CD4-positive, alpha-beta T cell treated with Interleukin-15 for 1 hour (primary cell): ENCODE results near the gene WDR48.
A peak's percentile ranks its signal among the peaks of the same experiment; 100 is the strongest.

Source experiments
- DNase-seq: peaks from one replicate; pipeline ENCODE4 v3.0.0-alpha.2; 2020

Gene WDR48

DNA sequence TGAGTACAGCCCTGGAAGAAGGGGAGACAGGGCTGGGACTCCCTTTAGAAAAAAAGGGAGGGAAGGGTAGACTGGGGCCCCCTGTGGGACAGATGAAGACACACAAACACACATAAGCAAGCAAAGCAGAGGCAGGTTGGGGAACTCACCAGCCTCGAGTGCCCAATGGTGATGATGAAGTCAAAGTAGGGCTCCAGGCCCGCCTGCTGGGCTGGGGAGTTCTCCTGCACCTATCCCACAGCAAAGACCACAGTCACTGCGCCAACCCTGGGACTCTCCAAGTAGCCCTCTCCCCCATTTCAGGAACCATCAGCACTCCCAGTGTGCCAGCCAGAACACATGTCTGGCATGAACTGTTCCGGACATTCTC, 51.5 kb downstream of the WDR48 start:
- no peak for DNase-seq

DNA sequence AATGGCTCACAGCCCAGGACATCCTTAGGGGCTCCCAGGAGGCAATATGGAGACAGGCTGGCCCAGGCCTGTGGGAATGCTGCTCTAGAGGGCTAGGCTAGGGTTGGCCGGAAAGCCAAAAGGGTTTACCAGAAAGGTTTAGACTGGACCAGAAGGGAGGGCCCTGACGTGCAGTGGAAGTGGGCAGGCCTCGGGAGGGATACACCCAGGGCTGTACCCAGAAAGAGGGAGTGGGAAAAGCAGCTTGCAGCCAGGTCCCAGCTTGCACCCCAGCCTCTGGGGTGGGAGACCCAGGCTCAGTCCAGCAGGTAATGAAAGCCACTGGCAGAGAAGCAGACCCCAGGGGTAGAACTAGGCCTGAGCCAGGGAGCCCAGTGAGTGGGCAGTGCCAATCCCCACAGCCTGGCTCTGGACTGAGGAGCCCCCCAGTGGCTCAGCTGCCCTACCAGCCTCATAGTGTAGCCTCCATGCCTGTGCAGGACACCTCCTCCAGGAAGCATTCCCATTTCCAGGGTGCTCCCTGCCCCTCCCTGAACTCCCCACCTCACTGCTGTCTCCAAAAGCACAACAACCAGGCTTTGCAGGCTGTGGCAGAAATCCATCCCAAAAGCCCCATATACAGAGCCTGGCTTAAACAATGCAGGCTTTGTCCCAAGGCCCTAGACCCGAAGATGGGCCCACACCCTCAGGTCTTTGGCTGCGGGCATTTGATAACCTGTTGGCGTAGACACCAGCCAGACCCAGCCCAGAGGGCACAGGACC, 52.2 kb downstream of the WDR48 start:
- DNase-seq, result no peak

DNA sequence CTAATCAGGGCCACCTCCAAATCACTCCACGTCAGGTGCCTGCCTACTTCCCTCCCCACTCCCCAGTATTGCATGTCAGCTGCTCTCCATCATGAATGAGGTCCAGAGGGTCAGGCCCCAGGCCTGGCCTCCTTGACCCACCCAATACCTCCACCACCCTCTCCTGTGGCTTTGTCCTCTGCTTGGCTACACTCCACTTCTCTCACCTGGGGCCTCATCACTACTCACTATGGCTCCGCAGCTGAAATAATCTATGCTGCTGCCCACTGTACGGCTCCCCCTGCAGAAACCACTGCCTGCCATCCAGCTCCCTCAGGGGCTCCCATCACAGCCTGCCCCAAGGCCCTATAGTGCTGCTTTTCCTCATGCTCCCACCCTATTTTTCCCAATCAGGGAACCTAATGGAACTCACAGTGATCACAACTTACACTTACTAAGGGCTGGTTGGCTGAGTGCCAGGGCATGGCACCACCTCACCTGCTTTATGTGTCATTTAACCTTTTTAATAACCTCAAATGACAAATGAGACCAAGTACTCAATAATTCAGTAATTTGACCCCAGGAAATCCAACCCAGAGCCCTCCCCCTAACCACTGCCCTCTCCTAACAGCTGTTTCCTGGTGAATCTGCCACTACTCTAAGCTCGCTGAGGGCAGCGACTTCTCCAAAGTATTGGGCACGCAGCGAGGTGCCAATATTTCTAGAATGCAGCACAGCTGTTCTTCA, 53.3 kb downstream of the WDR48 start:
- no peak for DNase-seq

DNA sequence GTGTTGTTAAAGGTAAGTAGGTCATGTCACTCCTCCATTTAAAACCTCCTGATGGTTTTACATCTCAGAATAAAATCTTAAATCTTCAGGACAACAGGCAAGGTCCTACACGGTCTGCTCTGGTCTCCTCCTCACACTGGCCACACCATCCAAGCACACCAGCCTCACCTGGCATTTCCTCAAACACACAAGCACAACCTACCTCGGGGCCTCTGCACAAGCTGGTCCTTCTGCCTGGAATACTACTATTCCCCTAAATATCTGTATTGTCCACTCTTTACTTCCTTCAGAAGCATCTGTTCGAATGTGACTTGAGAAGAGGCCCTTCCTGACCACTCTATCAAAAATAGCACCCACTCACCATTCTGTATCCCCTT, 53.9 kb downstream of the WDR48 start:
- no peak for DNase-seq

DNA sequence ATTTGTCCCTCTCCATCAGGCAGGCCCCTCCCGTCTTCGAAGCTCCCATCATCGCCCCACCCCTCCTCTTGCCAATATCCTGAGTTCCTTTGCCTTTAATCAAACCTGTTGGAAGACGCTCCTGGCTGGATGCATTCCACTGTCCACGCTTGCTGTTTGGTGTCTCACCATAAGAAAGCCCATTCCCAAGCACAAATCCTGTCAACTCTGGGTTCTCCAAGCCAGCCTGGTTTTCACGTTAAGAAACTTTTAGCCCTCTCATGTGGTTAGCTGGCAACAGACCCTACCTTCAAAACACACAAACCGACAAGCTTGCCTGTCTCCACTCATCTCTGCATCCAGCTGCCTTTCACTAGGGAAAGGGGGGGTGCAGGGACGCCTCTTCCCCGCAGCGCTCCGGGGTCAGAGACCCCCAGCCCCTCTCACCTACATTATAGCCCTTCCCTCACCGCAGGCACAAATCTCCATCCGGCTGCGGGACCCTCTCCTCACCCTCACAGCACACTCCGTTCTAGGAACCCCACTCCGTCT, 54.5 kb downstream of the WDR48 start:
- no peak for DNase-seq

DNA sequence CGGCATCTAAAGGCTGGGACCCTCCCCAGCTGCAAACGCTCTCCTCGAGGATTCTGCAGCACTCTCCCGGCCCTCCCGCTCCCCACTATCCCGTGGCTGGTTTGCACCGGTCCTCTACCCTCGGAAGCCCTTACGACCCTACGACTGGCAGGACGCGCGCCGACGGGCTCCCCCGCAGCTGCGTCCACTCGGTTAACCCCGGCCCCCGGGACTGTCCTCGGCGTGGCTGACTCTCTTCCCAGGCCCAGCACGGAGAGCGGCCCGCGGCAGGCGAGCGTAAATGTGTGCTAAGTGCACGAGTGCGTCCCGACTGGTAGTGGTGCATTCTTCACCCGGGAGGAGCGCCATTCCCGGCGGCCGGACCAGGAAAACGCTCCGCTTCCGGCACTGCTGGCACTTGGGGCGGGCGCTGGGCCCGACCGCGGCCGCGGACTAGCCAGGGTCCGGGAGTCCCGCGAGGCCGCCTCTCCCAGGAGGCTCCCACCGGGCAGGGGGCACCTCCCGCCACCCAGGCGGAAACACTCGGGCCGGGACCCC, 55.1 kb downstream of the WDR48 start:
- DNase-seq, result no peak

DNA sequence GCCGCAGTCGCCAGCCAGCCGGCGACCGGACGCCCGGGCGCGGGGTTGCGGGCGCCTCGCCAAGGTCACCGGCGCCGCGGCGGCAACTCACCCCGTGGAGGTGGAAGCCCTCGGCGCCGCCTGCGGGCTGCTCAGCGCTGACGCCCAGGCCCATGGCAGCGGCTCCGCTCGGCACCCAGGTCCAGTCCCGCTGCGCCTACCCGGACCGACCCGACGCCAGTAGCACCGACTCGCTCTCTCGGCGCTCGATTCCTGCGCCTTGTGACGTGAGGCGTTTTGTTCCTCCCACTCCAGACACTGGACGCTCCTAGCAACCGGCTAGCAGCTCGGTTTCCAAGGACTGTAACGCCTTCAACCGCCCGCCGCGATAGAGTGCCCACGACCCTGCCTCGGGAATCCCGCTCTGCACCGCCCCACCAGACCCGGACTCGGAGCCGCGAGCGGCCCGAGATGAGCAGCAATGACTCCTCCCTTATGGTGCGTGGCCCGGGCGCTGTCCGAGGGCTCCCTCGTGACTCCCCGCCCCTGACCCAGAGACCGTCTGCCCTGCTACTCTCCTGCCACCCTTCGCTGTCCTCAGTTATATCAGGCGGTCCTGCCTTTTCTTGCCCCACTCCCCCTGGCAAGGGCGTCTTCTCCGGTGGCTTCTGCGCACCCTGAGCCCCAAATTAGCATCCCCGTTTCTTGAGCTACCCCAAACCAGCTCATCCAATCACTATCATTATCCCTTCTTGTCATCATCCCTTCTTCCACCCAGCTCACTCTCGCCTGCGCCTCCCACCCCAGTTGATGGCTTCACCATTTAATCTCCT, 55.8 kb downstream of the WDR48 start, which contains the start of the genes GORASP1 and TTC21A:
Gene GORASP1, minus strand, starts transcription at position 240 of the 812 bp plus-strand sequence. Its CDS starts 86 bp downstream, at position 154.
Gene TTC21A, plus strand, starts transcription at position 293 of the 812 bp plus-strand sequence. Its CDS starts 158 bp downstream, at position 451.
- DNase-seq, result peak; percentile 87

DNA sequence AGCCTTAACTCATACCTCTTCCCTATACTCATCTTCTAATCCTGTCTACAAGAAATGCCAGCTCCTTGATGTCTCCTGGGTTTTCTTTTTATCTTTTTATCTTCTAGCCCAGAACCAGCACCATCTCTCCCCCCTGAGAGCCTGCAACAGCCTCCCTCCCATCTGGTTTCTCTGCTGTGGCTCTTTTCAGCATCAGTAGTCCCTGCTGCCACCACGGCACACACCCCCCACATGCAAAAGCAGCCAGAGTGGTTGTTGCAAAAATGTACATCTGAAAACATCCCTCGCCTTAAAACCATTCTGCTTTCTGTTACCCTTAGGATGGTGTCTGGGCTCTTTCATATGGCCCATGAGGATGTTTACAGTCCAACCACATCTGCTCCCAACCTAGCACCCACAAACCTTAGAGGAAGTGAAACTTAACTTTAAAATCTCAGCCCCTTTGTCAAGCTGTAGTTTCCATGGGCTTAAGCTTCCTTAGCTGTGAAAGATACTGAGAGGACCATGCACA, 56.4 kb downstream of the WDR48 start:
- peak; percentile 53 for DNase-seq

DNA sequence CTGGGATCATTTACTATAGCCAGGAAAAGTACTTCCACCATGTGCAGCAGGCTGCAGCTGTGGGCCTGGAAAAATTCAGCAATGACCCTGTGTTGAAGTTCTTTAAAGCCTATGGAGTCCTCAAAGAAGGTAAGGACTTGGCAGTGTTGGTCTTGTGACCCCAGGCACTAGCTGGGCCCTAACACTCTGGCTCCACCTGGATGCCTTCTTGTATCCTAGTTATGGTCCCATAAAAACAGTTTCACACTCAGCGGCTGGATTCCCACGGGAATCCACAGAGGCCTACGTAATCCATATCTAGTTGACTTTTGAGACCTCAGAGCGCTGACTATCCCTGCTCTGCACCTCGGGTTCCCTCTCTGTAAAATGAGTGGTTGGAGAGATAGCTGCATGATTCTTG, 57.3 kb downstream of the WDR48 start:
- no peak for DNase-seq

DNA sequence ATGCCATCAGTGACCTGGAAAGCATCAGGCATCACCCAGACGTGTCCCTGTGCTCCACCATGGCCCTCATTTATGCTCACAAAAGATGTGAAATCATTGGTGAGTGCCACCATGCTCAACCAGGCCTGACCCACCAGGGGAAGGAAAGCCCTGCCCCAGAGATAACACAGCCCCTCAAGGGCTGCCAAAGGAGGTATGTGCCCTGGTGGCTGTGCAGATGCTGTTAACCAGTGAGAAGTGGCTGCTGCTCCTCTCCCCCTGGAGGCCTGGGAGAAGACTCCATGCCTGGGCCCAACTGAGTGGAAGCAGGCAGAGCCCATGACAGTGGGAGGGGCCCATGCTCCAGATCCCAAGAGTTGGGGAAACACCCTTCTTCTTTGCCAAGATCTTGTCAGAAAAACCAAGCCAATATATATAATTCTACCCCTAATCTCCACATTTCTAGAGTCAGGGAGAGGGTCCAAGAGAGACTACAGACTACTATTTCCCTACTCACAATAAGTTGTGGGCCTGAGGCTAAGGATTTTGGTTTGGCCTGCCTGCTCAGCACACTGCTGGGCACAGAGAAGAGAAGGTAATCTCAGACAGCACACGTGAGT, 58.3 kb downstream of the WDR48 start:
- DNase-seq, result no peak

DNA sequence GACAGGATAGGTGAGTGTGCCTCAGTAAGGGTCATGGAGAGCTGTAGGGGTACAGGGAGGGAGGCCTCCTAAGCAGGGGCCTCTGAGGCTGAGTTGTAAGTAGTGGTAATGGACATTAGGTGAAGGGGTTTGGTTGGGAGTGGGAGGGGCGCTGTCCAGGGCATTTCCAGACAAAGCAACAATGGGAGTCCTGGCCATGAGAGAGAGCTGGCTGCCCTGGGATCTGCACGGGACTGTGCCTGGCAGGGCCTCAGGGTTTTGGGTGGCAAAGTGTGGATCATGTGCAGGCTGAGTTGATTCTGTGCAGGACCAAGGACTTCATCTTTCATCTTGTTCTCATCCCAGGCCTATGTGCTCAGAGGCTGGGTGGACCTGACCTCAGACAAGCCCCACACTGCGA, 60.3 kb downstream of the WDR48 start:
- DNase-seq, result no peak

DNA sequence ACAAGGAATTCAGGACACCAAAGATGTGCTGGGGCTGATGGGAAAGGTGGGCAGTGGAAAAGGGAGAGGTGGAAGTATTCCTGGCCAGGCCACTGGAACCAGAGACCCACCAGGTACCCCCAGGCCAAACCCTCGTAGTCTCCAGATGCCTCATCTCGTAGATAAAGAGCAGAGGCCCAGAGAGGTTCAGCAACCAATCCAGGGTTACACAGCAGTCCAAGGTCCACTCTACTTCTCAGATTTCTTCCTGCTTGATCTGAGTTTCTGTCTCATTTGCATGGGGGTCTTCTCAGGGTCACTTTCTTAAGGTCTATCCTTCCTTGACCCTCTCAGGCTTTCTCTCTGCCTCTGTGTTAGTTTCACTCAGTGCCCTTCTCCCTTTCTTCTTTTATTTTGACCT, 60.7 kb downstream of the WDR48 start:
- DNase-seq, result no peak

DNA sequence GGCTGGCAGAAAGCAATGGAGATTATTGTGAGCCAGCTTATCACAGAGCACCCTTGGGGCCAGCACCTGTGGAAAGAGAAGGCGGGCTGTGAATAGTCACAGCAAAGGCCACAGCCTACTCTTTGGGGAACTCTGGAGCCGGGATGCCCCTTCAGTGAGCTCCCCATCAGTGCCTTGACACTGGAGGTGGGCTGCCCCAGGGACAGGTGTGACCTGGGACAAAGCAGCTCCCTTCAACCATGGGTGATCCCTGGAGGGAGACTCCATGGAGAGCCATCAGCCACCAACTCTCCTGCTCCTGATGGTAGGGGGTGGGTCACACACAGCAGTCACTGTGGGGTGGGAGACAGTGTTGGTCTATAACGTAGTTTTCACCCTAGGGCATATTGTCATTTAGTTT, 61.5 kb downstream of the WDR48 start:
- no peak for DNase-seq

DNA sequence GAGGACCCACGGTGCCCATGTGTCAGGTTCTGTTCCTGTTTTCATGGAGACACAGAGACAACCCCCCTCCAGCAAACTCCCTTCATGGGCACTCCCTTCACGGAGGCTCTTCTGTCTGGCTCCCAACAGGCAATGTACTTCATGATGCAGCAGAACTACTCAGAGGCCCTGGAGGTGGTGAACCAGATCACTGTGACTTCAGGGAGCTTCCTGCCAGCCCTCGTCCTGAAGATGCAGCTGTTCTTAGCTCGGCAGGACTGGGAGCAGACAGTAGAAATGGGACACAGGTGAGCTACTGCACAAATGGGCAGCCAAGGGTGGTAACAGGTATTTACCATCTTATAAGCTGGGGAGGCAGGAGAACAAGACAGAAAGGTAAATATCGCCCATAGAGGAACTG, 62.6 kb downstream of the WDR48 start:
- DNase-seq, result no peak

DNA sequence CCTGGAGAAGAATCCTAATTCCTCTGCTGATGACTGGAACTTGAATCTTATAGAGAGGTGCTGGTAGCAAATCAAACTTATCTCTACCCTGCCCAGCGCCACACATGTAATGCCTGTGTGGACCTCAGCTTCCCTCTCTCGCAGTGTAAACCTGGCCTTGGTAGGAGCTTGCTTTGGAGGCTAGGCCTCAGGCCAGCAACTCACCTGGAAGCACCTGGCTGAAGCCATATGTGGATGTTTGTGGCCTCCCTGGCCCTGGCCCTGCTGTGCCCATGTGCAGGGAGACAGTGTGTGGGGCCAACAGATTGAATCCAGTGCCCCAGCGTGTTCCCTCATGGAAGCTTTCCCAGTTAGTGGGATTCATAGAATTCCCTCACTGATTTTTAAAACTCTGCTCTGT, 64.1 kb downstream of the WDR48 start:
- no peak for DNase-seq

DNA sequence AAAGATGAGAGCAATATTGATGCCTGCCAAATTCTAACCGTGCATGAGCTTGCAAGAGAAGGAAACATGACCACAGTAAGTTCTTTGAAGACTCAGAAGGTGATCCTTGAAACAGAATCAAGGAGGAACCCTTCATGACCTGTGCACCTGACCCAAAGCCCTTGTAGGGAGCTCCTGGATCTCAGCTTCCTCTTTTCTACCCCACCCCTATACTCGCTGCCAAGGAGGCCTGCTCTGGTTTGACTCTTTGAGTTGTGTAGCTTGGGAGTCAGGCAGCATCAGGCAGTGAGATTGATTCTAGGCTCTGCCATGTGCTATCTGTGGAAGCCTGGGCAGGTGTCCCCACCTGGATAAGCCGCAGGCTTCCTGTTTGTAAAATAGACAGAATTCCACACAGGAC, 66.3 kb downstream of the WDR48 start:
- DNase-seq, result no peak

DNA sequence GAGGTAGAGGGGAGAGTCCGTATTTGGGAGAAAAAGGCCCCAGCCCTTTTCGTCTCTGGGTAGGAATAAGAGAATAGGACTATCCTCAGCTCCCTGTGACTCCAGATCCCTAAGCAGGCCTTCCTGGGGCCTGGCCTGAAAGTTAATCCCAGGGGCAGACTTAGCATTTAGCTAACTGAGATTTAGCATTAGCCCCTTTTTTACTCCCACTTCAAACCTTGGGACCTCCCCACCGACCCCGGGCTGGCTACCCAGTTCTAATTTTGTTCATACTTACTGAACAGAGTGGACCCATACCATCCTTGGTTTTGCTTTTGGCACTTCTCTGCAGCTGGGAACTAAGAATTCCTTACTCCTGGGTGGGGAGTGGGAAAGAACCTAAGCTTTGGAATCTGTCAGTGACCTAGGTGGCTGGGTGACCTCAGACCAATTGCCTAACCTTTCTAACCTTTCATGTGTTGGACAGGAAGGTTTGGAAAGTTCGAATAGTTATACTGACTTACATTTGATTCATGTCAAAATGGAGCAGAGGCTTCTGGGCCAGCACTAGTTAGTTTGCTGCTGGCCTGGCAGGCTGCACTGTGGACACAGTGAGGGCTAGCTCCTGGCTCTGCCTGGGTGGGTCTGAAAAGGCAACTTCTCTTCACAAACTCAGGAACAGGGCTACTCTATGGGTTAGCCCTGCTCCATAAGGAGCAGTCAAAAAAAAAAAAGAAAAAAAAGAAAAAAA, 67.3 kb downstream of the WDR48 start:
- DNase-seq, result no peak

DNA sequence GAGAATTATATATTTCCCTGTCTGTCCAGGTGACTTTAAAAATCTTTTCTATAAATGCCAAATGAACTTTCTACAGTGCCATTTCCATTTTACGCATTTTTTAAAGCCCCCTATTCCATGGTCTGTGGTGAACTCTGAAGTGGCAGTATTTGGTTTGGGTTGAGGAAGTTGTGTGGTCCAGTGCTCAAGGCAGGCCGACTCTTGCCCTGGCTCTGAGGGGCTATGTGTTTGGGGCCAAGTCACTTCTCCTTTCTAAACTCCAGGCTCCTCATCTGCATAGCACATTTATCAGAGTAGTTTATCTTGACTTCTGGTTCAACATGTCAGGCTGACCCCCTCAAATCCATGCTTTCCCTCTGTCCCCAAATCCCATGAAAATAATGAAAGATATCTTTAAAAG, 69.8 kb downstream of the WDR48 start:
- DNase-seq, result no peak

DNA sequence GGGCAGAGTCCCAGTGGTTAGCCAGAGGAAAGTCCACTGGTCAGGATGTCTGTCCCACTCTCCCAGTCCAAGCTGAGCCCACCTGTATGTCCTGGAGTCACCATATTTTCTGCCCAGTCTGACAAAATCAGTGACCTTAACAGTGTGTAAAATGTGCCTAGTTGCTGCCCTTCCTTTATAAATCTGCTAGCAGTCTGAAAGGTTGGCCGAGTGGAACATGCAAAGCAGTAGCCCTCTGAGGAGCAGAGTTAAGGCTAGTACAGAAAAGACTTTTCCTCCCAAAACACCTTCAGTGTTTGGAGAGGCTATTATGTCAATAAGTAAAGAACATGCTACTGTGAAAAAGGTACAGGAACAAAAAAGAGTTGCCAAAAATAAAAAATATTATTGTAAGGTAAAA, 71.0 kb downstream of the WDR48 start:
- no peak for DNase-seq

DNA sequence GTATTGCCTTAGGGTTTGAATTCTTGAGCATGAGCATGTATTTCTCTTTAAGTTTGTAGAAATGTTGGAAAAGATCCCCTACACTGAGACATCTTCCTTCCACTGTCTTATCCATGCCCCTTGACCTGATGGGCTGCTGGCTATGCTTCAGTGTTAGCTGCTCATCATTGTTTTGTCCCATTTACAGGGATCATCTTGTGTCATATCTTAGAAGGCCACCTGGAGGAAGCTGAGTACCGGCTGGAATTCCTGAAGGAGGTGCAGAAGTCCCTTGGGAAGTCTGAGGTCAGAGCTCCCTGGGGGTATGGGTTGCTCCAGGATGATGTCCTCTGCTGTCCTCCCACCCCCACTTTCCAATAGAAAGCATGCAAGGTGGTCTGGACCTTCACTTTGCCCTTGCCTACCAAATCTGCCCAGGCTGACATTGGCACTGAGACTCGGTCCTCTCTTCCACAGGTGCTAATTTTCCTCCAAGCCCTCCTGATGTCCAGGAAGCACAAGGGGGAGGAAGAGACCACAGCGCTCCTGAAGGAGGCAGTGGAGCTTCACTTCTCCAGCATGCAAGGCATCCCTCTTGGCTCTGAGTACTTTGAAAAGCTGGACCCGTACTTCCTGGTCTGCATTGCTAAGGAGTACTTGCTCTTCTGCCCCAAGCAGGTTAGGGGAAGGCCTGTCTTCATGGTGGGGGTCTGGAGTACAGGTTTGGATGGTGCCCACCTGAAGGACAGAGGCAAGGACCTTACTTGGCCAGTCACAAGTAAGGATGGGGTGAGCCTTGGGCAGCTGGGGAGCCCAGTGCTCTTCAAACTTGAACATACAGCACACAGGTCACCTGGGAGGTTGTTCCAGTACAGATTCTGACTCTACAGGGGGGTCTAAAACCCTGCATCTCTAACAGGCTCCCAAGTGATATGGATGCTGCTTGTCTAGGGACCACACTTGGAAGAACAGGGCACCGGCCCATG, 73.3 kb downstream of the WDR48 start:
- DNase-seq, result no peak
